ENCODE measurements around the gene ELAVL3. TPM values are rescaled to one million over a fixed set of nuclear protein-coding genes. Genes with fewer than 3 reads are reported as not detected.

The ELAVL3 gene
- total RNA-seq, 2 donors from 2014 or later: 0.15 to 0.61 TPM

Small RNAs within 50 kb of the gene (microRNA-seq; reads per million reads assigned to microRNA genes)
- 0 to 1.4 reads per million in 2 donors for gene MIR7974

Other genes starting within 250 kb of the ELAVL3 start
- gene ANGPTL8, start 241.4 kb downstream of the ELAVL3 start, total RNA-seq: not detected
- gene DOCK6, start 218.5 kb downstream of the ELAVL3 start, total RNA-seq: 10 to 100 TPM; 64.7 to 77.6 TPM
- not detected for gene TSPAN16, start 184.9 kb downstream of the ELAVL3 start, total RNA-seq
- gene RAB3D, start 141.4 kb downstream of the ELAVL3 start, total RNA-seq: 10 to 100 TPM; 34.7 to 37.6 TPM
- 10 to 100 TPM; 43.5 to 51.9 TPM for gene TMEM205, start 134.8 kb downstream of the ELAVL3 start, total RNA-seq
- gene CCDC159, start 134.5 kb downstream of the ELAVL3 start, total RNA-seq: 10 to 100 TPM; 28.6 to 30.2 TPM
- gene PLPPR2, start 125.6 kb downstream of the ELAVL3 start, total RNA-seq: 1 to 10 TPM; 5.4 to 7.3 TPM
- gene SWSAP1, start 106.4 kb downstream of the ELAVL3 start, total RNA-seq: 1 to 10 TPM; 3.3 to 3.4 TPM
- gene EPOR, start 96.7 kb downstream of the ELAVL3 start, total RNA-seq: 1 to 10 TPM; 4.2 to 4.8 TPM
- 10 to 100 TPM; 21.1 to 23.9 TPM for gene RGL3, start 61.7 kb downstream of the ELAVL3 start, total RNA-seq
- under 1 TPM in 1 of 2 donors, not detected in 1; 0.42 TPM for gene ODAD3, start 45.9 kb downstream of the ELAVL3 start, total RNA-seq
- 100 to 1,000 TPM; 301 to 320 TPM for gene PRKCSH, start 45.4 kb downstream of the ELAVL3 start, total RNA-seq
- gene ZNF653, start 24.8 kb upstream of the ELAVL3 start, total RNA-seq: 10 to 100 TPM in 1 of 2 donors, 1 to 10 TPM in 1; 7.5 to 10.4 TPM
- gene ECSIT, start 48.1 kb upstream of the ELAVL3 start, total RNA-seq: 10 to 100 TPM; 52.8 to 64.5 TPM
- 100 to 1,000 TPM in 1 of 2 donors, 1 to 10 TPM in 1; 6.9 to 254 TPM for gene CNN1, start 57.8 kb upstream of the ELAVL3 start, total RNA-seq
- gene ELOF1, start 78.2 kb upstream of the ELAVL3 start, total RNA-seq: 10 to 100 TPM; 34.6 to 39.0 TPM
- gene ACP5, start 96.6 kb upstream of the ELAVL3 start, total RNA-seq: 10 to 100 TPM; 22.6 to 26.8 TPM
- gene ZNF627, start 116.4 kb upstream of the ELAVL3 start, total RNA-seq: 1 to 10 TPM; 8.5 to 9.2 TPM